HCT116 (cell line): ENCODE measurements around the gene RFTN2.
"Not testable (repeated sequence)": the region's sequence is repeated elsewhere in the genome, so short reads cannot be mapped to it uniquely, and the experiment has no call there.

ENCODE experiments used
- CEBPB ChIP-seq: IDR thresholded peaks from 2 replicates; pipeline ENCODE4 v1.6.1; 2012; ENCODE audit warnings: low read depth
- EZH2 ChIP-seq: fragments of 200-600 bp; sonication (generic); IDR thresholded peaks from 2 replicates; pipeline ENCODE4 v1.6.1; 2017; ENCODE audit warnings: antibody characterized with exemption, mixed run types
- EZH2phosphoT487 ChIP-seq: fragments of 200-600 bp; IDR thresholded peaks from 2 replicates; pipeline ENCODE4 v1.6.1; 2018; ENCODE audit warnings: antibody characterized with exemption, borderline replicate concordance
- POLR2A ChIP-seq: IDR thresholded peaks from 2 replicates; pipeline ENCODE4 v1.7.0; 2011; ENCODE audit warnings: borderline replicate concordance; ENCODE audit not compliant: insufficient read depth, insufficient read length; ENCODE audit errors: extremely low read depth
- POLR2AphosphoS5 ChIP-seq: IDR thresholded peaks from 2 replicates; pipeline ENCODE4 v1.6.1; 2011; ENCODE audit warnings: mild to moderate bottlenecking, low read depth, low read length, moderate library complexity
- RAD21 ChIP-seq: IDR thresholded peaks from 2 replicates; pipeline ENCODE4 v1.6.1; 2012; ENCODE audit warnings: low read depth, mild to moderate bottlenecking
- TF ChIP-seq, protein P1 (sequence below), 3 experiments: fragments of 200-600 bp in 1 of 3; sonication (generic) in 1 of 3; IDR thresholded peaks in 2 of 3; conservative IDR thresholded peaks in 1 of 3; 2 replicates each; pipeline ENCODE4 v1.5.1; 2012 to 2017; ENCODE audit warnings: low read depth in 2 of 3, low read length in 2 of 3, antibody characterized with exemption in 1 of 3, borderline replicate concordance in 1 of 3, control low read depth in 1 of 3, mild to moderate bottlenecking in 1 of 3, mixed read lengths in 1 of 3, mixed run types in 1 of 3, moderate library complexity in 1 of 3; ENCODE audit not compliant: insufficient read depth in 1 of 3
- TF ChIP-seq, protein P2 (sequence below): IDR thresholded peaks from 2 replicates; pipeline ENCODE4 v1.6.1; 2012
- TF ChIP-seq, protein P3 (sequence below): IDR thresholded peaks from 2 replicates; pipeline ENCODE4 v1.6.1; 2012

DNA sequence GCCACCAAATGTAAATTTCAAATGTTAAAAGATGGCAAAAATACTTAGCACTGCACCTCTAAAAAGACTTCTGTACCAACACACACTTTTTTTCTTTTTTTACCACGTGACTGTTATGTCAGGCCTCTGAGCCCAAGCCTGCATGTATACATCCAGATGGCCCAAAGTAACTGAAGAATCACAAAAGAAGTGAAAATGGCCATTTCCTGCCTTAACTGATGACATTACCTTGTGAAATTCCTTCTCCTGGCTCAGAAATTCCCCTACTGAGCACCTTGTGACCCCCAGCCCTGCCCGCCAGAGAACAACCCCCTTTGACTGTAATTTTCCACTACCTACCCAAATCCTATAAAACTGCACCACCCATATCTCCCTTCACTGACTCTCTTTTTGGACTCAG, 97.1 kb downstream of the RFTN2 start:
- TF ChIP-seq, protein P1, sequence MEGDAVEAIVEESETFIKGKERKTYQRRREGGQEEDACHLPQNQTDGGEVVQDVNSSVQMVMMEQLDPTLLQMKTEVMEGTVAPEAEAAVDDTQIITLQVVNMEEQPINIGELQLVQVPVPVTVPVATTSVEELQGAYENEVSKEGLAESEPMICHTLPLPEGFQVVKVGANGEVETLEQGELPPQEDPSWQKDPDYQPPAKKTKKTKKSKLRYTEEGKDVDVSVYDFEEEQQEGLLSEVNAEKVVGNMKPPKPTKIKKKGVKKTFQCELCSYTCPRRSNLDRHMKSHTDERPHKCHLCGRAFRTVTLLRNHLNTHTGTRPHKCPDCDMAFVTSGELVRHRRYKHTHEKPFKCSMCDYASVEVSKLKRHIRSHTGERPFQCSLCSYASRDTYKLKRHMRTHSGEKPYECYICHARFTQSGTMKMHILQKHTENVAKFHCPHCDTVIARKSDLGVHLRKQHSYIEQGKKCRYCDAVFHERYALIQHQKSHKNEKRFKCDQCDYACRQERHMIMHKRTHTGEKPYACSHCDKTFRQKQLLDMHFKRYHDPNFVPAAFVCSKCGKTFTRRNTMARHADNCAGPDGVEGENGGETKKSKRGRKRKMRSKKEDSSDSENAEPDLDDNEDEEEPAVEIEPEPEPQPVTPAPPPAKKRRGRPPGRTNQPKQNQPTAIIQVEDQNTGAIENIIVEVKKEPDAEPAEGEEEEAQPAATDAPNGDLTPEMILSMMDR (IDR thresholded peaks at IDR 0.05 in 2 of 3, conservative IDR thresholded peaks at IDR 0.05 in 1 of 3; ENCODE audit: borderline replicate concordance in 1 of 3, insufficient read depth in 1 of 3, low read depth in 2 of 3, low read length in 2 of 3): not testable (repeated sequence)
- TF ChIP-seq POLR2A, POLR2AphosphoS5, EZH2, RAD21, EZH2phosphoT487, CEBPB: not testable (repeated sequence)
- TF ChIP-seq, protein P2, sequence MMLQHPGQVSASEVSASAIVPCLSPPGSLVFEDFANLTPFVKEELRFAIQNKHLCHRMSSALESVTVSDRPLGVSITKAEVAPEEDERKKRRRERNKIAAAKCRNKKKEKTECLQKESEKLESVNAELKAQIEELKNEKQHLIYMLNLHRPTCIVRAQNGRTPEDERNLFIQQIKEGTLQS: not testable (repeated sequence)
- TF ChIP-seq, protein P3, sequence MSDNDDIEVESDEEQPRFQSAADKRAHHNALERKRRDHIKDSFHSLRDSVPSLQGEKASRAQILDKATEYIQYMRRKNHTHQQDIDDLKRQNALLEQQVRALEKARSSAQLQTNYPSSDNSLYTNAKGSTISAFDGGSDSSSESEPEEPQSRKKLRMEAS: not testable (repeated sequence)
